Body of pancreas (tissue), 4 donors: Measurements from ENCODE around the gene SESN3. TPM values are rescaled to one million over a fixed set of nuclear protein-coding genes. Genes with fewer than 3 reads are reported as not detected.
"Not testable (repeated sequence)": the region's sequence is repeated elsewhere in the genome, so short reads cannot be mapped to it uniquely, and the experiment has no call there.

Experiments used
- ATAC-seq: fragments of 150-250 bp; one replicate; pipeline ENCODE4 v1.9.1; 2016
- DNase-seq, 4 donors: peaks; one replicate each; pipeline ENCODE4 v3.0.0-alpha.2; 2019
- H3K27ac ChIP-seq, 4 donors: fragments of 200-600 bp; sonication (generic); 1 replicate in 3 of 4; 2 replicates in 1 of 4; pipeline versions ENCODE4 v1.5.1 to v1.6.1; 2016 to 2019; ENCODE audit warnings: mild to moderate bottlenecking in 1 of 4, mixed read lengths in 1 of 4, moderate library complexity in 1 of 4
- H3K27me3 ChIP-seq, 2 donors: fragments of 200-600 bp; sonication (generic); one replicate each; pipeline ENCODE4 v1.6.0; 2016; ENCODE audit warnings: mild to moderate bottlenecking in 1 of 2
- H3K36me3 ChIP-seq, 2 donors: fragments of 200-600 bp; sonication (generic); replicated peaks in 1 of 2; 2 replicates each; pipeline ENCODE4 v1.5.1; 2016; ENCODE audit warnings: low read depth in 2 of 2; ENCODE audit not compliant: insufficient read depth in 1 of 2
- H3K4me1 ChIP-seq: fragments of 200-600 bp; sonication (generic); one replicate; pipeline ENCODE4 v1.6.0; 2016
- H3K4me3 ChIP-seq, 2 donors: fragments of 200-600 bp; sonication (generic); 1 replicate in 1 of 2; 2 replicates in 1 of 2; pipeline ENCODE4 v1.5.1; 2016 to 2019
- H3K9me3 ChIP-seq, 3 donors: fragments of 200-600 bp; sonication (generic); 1 replicate in 2 of 3; 2 replicates in 1 of 3; pipeline ENCODE4 v1.5.1; 2016
- POLR2A ChIP-seq, 3 donors: fragments of 450-650 bp; IDR thresholded peaks; one replicate each; pipeline ENCODE4 v1.6.1; 2016; ENCODE audit warnings: antibody characterized with exemption in 3 of 3, mild to moderate bottlenecking in 2 of 3
- WGBS, 2 donors: methylation state at CpG; one replicate each; pipeline ENCODE4 v1.1.5; 2017; 5-methylcytosine and 5-hydroxymethylcytosine counted together
- intact Hi-C: fragments of 100-400 bp; cut with DNase I; formaldehyde crosslinking; loops from one replicate; pipeline ENCODE4 v1.15.1; 2023
- total RNA-seq, 2 donors: library from RNA; depleted of rRNA; stranded (reverse); fragments of >200 nt; gene quantifications; one replicate each; pipeline ENCODE4 v1.1.0, GENCODE V29; 2016
- TF ChIP-seq, protein P1 (sequence below), 7 experiments: fragments of 450-650 bp in 4 of 7; fragments of 200-600 bp in 3 of 7; sonication (generic) in 3 of 7; IDR thresholded peaks; one replicate each; pipeline ENCODE4 v1.5.1; 2016 to 2019; ENCODE audit warnings: antibody characterized with exemption in 7 of 7

SESN3 gene
- total RNA-seq, 2 donors from 2014 or later: 9.6 to 11.4 TPM

DNA sequence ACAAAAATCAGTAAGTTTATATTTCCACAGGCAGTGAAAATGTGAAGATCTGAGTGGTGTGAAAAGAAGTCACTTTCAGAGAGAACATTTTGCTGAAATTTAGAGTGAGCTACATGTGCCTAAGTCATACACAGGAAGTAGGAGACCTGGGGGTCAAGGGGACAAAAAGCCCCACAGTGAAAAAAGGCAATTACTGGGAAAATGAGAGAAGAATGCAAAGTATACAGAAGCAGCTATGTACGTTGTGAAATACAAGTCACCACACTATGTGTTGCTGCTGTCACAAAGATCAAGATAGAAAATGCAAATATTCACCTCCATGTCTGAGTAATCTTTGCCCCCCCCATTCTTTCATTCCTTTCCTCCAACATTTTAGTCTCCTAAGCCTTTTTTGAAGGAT lies 21.6 kb upstream of the SESN3 start:
- 33 to 50% methylated on average over 1 of the region's 1 CpG for WGBS, 2 donors
- ATAC-seq: no peak

DNA sequence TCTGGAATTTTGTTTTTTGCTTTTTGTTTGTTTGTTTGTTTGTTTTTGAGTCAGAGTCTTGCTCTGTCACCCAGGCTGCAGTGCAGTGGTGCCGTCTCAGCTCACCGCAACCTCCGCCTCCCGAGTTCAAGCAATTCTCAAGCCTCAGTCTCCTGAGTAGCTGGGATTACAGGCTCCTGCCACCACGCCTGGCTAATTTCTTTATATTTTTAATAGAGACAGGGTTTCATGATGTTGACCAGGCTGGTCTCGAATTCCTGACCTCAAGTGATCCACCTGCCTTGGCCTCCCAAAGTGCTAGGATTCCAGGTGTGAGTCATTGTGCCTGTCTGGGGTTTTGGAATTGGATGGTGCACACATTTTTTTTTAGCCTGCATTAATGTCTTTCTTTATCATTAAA lies 20.9 kb upstream of the SESN3 start:
- intact Hi-C loops, H3K4me3 ChIP-seq, H3K27me3 ChIP-seq, H3K27ac ChIP-seq, ATAC-seq, DNase-seq, H3K9me3 ChIP-seq, H3K36me3 ChIP-seq: not testable (repeated sequence)
- H3K4me1 ChIP-seq: peaks cover 12% of the 10 kb centered on the region
- WGBS, 2 donors: 78 to 87% methylated on average over 6 of the region's 6 CpGs

More for the DNA sequence above, 21.6 kb upstream of the SESN3 start:
- no peak for TF ChIP-seq POLR2A (IDR thresholded peaks at IDR 0.05)
- TF ChIP-seq, protein P1, sequence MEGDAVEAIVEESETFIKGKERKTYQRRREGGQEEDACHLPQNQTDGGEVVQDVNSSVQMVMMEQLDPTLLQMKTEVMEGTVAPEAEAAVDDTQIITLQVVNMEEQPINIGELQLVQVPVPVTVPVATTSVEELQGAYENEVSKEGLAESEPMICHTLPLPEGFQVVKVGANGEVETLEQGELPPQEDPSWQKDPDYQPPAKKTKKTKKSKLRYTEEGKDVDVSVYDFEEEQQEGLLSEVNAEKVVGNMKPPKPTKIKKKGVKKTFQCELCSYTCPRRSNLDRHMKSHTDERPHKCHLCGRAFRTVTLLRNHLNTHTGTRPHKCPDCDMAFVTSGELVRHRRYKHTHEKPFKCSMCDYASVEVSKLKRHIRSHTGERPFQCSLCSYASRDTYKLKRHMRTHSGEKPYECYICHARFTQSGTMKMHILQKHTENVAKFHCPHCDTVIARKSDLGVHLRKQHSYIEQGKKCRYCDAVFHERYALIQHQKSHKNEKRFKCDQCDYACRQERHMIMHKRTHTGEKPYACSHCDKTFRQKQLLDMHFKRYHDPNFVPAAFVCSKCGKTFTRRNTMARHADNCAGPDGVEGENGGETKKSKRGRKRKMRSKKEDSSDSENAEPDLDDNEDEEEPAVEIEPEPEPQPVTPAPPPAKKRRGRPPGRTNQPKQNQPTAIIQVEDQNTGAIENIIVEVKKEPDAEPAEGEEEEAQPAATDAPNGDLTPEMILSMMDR (IDR thresholded peaks at IDR 0.05): no peak
- Histone ChIP-seq H3K4me3 (no peak overlapping the region), H3K27me3 (no peaks in the 10 kb centered on the region), H3K9me3 (no peaks in the 10 kb centered on the region), H3K27ac (no peak overlapping the region), H3K4me1 (peaks cover 12% of the 10 kb centered on the region), H3K36me3 (no peaks in the 10 kb centered on the region)
- intact Hi-C loops: no loop called here
- no peak for DNase-seq

DNA sequence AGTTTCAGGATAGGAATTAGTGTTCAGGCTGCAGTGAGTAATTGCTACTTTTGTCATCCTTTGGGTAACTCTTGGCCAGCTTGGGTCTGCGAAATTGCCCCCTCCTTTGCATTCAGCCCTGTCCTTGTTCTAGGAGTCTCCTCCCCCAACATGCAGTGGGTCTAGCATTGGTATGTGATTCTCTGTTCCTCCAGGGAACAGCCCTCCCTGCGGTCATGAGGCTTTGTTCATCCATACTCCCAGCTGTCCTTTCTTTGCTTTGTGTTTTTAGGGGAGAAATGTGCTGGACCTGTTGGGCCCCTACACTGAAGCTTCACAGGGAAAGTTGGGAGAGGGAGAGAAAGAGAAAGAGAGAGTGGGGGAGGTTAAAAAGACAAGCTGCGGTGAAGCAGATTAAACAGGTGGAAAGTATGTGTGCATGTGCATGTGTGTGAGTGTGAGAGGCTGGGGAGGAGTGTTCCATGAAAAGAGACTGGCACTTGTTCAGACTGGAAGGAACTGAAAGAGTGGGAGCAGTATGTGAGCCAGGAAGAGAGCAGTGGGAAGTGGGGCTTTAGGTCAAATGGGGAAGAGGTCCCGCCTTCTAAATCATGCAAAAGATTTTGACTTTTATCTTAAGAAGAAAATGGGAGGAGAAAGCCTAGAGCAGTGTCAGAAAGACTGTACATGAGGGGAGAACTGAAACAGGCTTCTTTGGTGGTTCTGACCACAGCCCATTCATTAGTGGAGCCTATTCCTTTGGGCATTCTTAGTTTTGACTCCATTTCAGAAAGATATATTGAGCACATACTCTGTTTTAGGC lies 17.9 kb upstream of the SESN3 start:
- H3K4me3 ChIP-seq: no peak overlapping the region
- ATAC-seq (no peak), DNase-seq (no peak)
- WGBS, 2 donors: 67 to 79% methylated on average over 4 of the region's 4 CpGs
- intact Hi-C loops: no loop called here
- no peak overlapping the region for H3K27ac ChIP-seq
- no peaks in the 10 kb centered on the region for H3K36me3 ChIP-seq
- H3K4me1 ChIP-seq: no peaks in the 10 kb centered on the region
- no peaks in the 10 kb centered on the region for H3K27me3 ChIP-seq
- TF ChIP-seq, protein P1 (IDR thresholded peaks at IDR 0.05): no peak
- TF ChIP-seq POLR2A (IDR thresholded peaks at IDR 0.05): no peak
- no peaks in the 10 kb centered on the region for H3K9me3 ChIP-seq

DNA sequence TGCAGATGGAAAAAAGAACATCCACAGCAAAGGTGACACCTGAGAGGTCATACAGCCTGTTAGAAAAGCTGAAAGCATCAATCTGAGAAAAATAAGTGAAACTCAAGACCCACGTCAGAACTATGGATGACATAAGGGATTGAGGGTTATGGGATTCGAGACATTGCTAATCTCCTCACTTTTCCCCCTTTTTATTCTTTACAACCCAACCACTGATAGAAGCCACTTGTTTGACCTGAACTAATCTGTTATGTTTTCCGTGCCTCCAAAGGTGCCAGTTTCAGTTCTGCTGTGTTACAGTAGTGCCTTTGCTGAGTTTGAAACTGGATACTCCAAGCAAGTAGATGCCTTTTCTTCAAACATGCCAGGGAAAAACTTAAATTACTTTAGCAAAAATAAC lies 16.9 kb upstream of the SESN3 start:
- TF ChIP-seq POLR2A (IDR thresholded peaks at IDR 0.05): no peak
- TF ChIP-seq, protein P1 (IDR thresholded peaks at IDR 0.05): no peak
- H3K27me3 ChIP-seq: no peaks in the 10 kb centered on the region
- no peak overlapping the region for H3K4me3 ChIP-seq
- H3K36me3 ChIP-seq: no peaks in the 10 kb centered on the region
- ATAC-seq (no peak), DNase-seq (no peak)
- H3K27ac ChIP-seq: no peak overlapping the region
- intact Hi-C loops: no loop called here
- peaks cover 5% of the 10 kb centered on the region for H3K4me1 ChIP-seq
- WGBS, 2 donors: 73 to 77% methylated on average over 3 of the region's 3 CpGs
- H3K9me3 ChIP-seq: no peaks in the 10 kb centered on the region

DNA sequence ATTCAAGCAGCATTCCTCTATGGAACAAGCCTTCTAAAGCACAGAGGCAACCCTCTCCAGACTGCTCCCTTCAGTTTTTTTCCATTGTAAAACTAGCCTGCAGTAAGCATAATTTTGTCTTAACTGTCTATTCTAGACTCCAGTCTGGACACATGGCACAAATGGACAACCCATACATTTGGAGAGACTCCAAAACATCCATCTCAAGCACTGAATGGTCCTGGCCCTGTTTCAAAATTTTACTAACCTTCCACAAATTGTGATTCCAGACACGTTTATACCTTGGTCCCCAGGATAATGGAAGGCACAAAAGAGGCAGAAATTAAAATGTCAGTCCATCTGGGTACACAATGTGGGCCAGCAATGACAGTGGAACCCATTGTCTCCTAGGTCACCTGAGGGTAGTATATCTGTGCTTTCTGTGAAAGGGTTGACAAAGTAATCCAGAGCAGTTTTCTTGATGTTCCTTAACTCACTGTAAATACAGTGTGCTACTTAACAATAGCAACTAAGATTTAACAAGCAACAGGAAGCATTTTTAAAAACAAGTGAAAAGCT lies 16.2 kb upstream of the SESN3 start:
- TF ChIP-seq, protein P1 (IDR thresholded peaks at IDR 0.05): no peak
- no peak for TF ChIP-seq POLR2A (IDR thresholded peaks at IDR 0.05)
- 30 to 32% methylated on average over 1 of the region's 1 CpG for WGBS, 2 donors
- DNase-seq (no peak), ATAC-seq (no peak)
- no peaks in the 10 kb centered on the region for H3K36me3 ChIP-seq
- H3K4me1 ChIP-seq: peaks cover 8% of the 10 kb centered on the region
- intact Hi-C loops: no loop called here
- no peaks in the 10 kb centered on the region for H3K27me3 ChIP-seq
- H3K27ac ChIP-seq: no peak overlapping the region
- H3K4me3 ChIP-seq: no peak overlapping the region
- no peaks in the 10 kb centered on the region for H3K9me3 ChIP-seq
